GM18502 (cell line): ENCODE measurements around the gene SMAD6.

ENCODE experiments used
- ATAC-seq: cut with Tn5 transposase; IDR thresholded peaks from one replicate; pipeline ENCODE4 v1.9.1; 2021; ENCODE audit warnings: mild to moderate bottlenecking; ENCODE audit not compliant: unreplicated experiment, poor library complexity

Gene SMAD6

DNA sequence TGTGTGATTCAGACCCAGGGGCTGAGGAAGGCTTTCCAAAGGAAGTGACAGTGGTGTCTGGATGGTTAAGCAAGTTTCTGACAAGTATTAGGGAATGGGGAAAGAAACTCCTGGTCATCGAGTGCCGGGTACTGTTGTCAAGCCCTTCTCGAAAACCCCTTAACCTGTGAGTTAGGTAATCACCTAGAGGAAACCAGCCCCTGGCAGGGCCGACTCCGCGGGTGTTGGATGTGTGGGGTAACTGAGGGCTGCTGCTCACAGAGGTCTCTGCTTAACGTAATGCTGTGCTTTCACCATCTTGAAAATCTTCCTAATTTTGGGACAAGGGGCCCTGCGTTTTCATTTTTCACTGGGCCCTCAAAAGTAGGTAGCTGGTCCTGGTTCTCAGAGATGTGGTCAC, 67.0 kb downstream of the SMAD6 start:
- no peak for ATAC-seq

DNA sequence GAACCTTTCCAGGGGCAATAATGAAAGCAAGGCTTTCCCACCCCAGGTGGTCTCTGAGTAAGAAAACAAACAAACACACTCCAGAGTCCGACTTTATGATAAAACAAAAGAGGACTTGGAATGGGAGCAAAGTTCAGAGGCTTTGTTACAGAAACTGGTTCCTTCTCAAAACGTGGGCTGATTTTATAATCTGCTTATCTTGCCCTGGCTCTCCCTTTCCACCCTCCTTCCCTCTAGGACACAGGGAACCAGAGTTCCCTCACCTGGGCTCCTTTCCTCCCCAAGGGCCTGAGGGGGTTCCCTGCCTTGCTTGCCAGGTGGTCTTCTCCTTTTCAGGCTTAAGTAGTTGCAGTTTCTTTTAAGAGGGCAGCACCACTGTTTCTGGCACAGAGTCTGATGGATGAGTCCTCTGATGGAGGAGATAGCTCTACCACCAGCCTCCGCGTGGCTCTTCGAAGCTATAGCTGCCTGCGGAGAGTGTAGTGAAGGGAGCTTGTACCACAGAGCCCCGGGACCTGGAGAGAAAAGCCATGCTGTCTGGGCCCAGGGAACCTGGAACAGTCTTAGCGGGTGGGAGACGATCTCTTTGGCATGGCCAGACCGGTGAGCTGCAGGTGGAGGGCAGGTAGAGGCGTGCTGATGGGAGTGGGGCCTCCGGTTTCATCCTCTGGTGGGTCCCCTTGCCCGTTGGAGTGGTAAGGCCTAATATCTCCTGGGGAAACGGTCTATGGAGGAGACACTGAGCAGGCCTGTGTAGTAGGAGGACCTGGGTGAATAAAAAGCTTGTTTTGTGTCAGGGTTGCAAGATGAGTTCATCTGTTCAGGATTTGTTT, 68.7 kb downstream of the SMAD6 start:
- ATAC-seq: no peak

GRCh38 chr15:66771351-66771650, 69.3 kb downstream of the SMAD6 start:
- no peak for ATAC-seq

- no peak for ATAC-seq
Observed at GRCh38 chr15:66772604-66773128, 70.6 kb downstream of the SMAD6 start.

DNA sequence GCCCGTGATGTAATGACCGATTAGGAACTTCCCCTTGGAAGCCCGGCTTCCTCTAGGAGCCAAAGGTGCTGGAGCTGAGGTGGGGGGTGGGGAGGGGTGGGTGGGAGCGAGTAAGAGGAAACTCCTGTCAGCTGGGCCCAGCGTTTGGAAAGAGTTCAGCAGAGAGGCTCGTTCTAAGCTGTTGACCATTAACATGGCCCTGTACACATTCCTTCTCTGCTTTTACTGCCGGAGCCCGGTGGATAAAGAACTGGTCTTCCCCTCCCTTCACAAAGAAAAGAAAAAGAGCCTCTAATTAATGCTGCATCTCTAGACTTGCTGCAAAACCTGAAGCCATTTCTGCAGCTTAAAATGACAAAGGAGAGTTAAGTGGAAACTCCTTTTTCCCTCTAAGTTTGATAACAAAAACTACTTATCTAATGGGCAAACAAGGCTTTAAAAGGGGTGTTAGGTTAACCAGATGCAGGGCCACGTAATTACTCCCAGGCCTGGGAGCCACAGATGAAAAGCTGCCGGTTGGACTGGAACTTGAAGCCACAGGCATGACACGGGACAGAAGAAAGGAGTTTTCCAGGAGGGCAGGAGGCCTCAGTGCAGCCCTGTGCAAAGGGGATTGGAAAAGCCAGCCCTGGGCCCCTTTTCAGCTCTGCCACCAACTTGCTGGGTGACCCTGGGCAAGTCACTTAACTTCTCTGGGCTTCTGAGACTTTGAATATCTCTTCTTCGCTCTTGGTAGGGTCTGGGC, 71.3 kb downstream of the SMAD6 start:
- no peak for ATAC-seq

GRCh38 chr15:66774001-66774814, 72.2 kb downstream of the SMAD6 start:
- no peak for ATAC-seq

GRCh38 chr15:66775127-66776105, 73.4 kb downstream of the SMAD6 start:
- no peak for ATAC-seq

- no peak for ATAC-seq
Observed at GRCh38 chr15:66777054-66777453, 75.0 kb downstream of the SMAD6 start.

DNA sequence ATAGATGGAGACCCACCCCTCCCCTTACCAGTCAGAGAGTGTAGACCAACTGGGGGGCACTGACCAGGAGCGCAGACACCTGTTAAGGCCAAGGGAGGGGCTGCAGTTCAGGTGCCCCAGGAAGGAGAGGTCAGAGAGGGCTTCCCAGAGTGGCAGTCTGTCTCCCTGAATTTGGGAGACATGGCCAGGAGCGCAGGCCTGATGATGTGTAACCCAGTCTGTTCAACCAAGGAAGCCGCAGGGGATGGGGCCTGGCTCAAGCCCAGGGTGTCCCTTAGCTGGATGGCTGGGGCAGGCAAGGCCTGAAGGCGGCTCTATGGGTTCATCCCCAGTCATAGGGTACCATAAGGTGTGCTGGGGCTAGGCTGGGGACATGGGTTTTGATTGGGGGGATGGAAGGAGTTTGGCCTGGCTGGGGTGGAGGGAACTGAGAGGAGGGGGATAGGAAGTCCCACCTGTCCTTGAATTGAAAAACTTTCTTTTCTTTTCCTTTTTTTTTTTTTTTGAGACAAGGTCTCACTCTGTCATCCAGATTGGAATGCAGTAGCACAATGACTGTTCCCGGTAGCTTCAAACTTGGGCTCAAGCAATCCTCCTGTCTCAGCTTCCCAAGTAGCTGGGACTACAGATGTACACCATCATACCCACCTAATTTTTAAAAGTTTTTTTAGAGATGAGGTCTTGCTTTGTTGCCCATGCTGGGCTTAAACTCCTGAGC, 75.7 kb downstream of the SMAD6 start:
- ATAC-seq: no peak

DNA sequence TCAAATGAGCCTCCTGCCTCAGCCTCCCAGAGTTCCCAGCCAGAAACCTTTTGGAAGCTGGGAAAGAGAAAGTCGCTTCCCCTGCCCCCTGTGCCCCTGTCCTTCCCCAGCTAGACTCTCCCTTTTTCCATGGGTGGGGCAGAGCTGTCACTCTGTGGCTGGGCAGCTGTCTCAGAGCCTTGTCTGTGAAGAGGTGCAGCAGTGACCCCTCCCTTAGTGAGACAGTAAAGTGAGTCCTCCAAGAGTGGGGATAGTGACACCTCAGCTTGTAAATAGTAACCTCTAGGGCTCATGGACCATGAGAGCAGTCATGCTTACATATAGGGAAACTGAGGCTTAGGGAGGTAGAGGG, 76.3 kb downstream of the SMAD6 start:
- ATAC-seq: no peak

- no peak for ATAC-seq
Observed at GRCh38 chr15:66778716-66779115, 76.7 kb downstream of the SMAD6 start.

- no peak for ATAC-seq
Observed at GRCh38 chr15:66779331-66780009, 77.4 kb downstream of the SMAD6 start.

- no peak for ATAC-seq
Observed at GRCh38 chr15:66780172-66780972, 78.3 kb downstream of the SMAD6 start.

DNA sequence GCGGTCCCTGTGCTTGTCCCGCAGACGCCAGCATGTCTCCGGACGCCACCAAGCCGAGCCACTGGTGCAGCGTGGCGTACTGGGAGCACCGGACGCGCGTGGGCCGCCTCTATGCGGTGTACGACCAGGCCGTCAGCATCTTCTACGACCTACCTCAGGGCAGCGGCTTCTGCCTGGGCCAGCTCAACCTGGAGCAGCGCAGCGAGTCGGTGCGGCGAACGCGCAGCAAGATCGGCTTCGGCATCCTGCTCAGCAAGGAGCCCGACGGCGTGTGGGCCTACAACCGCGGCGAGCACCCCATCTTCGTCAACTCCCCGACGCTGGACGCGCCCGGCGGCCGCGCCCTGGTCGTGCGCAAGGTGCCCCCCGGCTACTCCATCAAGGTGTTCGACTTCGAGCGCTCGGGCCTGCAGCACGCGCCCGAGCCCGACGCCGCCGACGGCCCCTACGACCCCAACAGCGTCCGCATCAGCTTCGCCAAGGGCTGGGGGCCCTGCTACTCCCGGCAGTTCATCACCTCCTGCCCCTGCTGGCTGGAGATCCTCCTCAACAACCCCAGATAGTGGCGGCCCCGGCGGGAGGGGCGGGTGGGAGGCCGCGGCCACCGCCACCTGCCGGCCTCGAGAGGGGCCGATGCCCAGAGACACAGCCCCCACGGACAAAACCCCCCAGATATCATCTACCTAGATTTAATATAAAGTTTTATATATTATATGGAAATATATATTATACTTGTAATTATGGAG, 79.1 kb downstream of the SMAD6 start:
- no peak for ATAC-seq

DNA sequence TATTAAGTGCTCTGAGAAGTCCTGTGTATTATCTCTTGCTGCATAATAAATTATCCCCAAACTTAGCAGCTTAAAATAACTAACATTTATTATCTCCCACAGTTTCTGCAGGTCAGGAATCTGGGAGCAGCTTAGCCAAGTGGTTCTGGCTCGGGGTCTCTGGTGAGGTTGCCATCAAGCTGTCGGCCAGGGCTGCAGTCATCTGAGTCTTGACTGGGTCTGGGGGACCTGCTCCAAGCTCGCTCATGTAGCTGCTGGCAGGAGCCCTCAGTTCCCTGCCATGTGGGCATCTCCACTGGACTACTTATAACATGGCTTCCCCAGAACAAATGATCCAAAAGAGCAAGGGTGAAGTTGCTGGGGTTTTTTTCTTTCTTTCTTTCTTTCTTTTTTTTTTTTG, 80.7 kb downstream of the SMAD6 start:
- ATAC-seq: no peak

DNA sequence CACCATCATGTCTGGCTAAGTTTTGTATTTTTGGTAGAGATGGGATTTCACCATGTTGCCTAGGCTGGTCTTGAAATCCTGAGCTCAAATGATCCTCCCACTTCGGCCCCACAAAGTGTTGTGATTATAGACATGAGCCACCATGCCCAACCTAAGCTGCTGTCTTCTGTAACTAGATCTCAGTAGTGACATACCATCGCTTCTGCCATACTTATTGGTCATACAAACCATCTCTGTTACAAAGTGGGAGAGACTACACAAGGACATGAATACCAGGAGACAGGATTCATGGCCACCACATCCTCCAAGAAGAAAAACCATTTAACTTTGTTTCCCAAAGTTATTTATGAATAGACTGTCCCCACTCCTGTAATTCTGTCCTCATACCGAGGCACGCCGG, 81.3 kb downstream of the SMAD6 start:
- ATAC-seq: no peak

- no peak for ATAC-seq
Observed at GRCh38 chr15:66783725-66784124, 81.7 kb downstream of the SMAD6 start.
